Left lobe of liver (tissue), 2 donors: ENCODE measurements around the gene PTPRD. TPM values are rescaled to one million over a fixed set of nuclear protein-coding genes. Genes with fewer than 3 reads are reported as not detected.

Experiments
- ATAC-seq: fragments of 200-7000 bp; cut with Tn5 transposase; one replicate; pipeline ENCODE4 v1.9.1; 2020; ENCODE audit warnings: mild to moderate bottlenecking, moderate library complexity
- DNase-seq: peaks from one replicate; pipeline ENCODE4 v3.0.0-alpha.2; 2020; ENCODE audit warnings: low spot score
- total RNA-seq: library from RNA; stranded (reverse); gene quantifications from one replicate; pipeline ENCODE4 v1.2.1, GENCODE V29; 2021
- donor health status: DM: no; HTN: no; CAD: no; lungs with moderate emphysema.
- donor health status: DM: no; HTN: yes; CAD: no.

Gene PTPRD
- total RNA-seq, 1 donor from 2014 or later: 29.4 TPM

- no peak for DNase-seq
- ATAC-seq: no peak
Observed at GRCh38 chr9:9246726-9247125, 1366.1 kb downstream of the PTPRD start.

GRCh38 chr9:9231946-9232345 lies 1380.9 kb downstream of the PTPRD start:
- no peak for ATAC-seq
- no peak for DNase-seq

GRCh38 chr9:9229269-9229668 lies 1383.5 kb downstream of the PTPRD start:
- DNase-seq (no peak), ATAC-seq (no peak)

DNA sequence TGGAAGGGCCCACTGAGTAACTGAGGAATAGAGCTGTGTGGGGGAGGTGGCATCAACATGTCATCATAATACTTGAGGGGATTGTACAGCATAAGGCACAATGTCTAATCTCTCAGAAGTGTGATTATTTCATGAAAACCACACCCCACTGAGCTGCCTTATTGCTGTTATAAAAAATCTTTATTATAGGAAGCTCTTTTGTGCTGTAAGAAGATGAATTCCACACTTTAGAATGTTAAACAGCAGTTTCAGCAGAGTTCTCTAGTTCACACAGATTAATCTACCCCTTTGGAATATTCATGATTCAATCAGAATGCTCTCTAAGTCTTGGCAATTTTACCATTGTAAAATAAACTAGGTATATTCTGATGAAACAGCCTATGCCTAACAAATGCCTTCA lies 1389.6 kb downstream of the PTPRD start:
- DNase-seq (no peak), ATAC-seq (no peak)

DNA sequence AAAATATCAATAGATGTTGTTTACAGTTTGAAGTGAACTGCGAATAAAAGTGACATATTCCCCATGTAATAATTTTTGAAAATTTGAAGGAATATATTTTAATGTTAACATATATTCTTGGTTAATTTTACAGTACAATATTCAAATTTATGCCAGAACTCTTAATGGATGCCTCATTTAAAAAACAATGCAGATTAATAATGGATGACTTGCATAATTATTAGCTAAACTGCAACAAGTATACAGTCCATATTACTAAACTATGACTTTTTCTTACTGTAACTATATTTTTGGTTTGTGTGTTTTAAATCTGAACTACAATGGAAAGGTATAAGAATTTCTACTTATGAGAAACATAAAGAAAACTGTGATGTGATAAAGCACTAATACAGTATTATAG lies 1390.1 kb downstream of the PTPRD start:
- no peak for DNase-seq
- no peak for ATAC-seq

DNA sequence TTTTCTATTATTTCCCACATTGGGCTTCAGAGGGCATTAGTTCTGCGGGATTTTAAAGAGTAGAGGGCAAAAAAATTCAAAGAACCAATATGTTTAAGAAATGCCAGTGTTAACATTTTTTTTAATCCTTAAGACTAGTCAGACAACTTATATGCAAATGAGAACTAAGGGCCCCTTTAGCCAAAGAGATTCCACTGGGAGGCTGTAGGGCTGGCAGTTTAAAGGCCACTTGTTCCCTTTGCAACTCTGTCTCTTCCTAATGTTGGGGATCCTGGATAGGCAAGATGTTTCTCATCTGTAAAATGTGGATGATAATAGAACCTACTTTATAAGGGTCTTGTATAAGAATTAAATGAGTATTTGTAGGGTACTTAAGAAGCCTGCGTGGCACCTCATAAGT lies 1395.9 kb downstream of the PTPRD start:
- ATAC-seq (no peak), DNase-seq (no peak)

DNA sequence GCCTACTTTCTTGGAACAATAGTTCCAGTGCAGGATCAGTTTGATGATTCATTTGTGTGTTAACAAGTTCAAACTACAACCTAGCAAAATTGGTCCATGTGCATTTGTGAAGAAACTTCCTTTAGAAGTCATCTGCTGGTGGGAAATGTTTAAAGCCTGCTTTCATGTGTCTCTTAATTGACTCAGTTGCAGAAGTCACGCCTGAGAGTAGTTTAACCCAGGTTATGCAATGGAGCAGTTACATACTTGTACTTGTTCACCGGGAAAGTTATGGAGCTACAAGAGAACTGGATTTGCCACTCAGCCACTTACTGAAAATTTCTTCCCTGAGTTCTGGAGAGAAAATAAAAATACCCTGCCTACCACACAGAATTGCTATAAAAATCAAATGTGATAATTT lies 1397.8 kb downstream of the PTPRD start:
- ATAC-seq (no peak), DNase-seq (no peak)

DNA sequence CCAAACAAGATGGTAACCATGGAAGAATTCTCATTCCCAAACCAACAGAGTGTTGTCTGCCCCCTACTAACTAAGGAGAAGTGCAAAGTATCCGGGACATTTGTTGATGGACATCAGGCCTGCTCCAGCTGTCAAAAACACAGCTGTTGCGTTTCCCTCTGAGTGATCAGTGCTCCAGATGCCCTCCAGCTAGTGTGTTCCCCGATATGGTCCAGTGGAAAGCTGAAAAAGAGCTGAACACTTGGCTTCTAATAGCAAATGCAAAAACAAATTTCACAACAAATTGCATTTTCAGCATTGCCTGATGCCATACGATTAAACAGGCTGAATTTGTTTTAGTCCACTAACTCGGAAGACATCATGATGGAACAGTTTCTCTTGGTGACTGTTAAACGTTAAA lies 1398.7 kb downstream of the PTPRD start:
- no peak for DNase-seq
- ATAC-seq: no peak

GRCh38 chr9:9212963-9213362 lies 1399.8 kb downstream of the PTPRD start:
- ATAC-seq (no peak), DNase-seq (no peak)

DNA sequence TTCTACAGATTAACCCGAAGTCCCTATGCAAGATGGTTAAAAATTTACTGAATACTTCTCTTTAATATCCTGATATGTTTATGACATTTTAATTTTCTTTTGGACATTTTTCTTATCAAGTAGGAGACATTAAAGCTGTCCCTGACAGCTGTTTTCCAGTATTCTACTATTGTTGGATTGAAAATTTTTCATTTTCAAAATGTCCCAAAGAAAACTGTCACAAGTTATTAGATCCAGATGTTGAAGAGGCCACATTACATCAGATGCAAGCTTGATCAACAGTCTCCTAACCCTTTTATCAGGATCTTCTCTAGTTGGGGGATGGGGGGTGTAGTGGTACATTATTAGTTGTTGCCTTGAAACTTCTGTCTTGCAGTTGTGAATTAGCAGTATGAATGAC lies 1410.5 kb downstream of the PTPRD start:
- ATAC-seq: no peak
- DNase-seq: no peak

DNA sequence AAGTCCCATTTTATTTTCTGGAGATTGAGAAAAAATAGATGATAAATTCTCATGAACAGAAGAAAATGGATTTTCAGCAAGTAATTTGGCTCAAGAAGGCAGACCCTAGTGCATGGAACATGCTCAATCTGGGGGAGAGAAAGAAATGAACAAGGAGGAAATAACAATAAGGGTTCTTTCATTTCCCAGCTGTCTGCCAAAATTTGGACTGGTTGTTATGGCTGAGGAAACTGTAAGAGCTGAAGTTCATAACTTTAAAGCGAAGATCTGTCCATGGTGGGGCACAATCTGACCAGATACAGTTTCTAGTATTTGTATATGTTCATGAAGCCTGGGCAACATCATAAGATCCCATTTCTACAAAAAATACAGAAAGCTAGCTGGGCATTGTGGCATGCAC lies 1426.7 kb downstream of the PTPRD start:
- ATAC-seq: no peak
- no peak for DNase-seq

GRCh38 chr9:9182431-9182830 lies 1430.4 kb downstream of the PTPRD start:
- DNase-seq (no peak), ATAC-seq (no peak)

GRCh38 chr9:9177081-9177480 lies 1435.7 kb downstream of the PTPRD start:
- DNase-seq (no peak), ATAC-seq (no peak)

DNA sequence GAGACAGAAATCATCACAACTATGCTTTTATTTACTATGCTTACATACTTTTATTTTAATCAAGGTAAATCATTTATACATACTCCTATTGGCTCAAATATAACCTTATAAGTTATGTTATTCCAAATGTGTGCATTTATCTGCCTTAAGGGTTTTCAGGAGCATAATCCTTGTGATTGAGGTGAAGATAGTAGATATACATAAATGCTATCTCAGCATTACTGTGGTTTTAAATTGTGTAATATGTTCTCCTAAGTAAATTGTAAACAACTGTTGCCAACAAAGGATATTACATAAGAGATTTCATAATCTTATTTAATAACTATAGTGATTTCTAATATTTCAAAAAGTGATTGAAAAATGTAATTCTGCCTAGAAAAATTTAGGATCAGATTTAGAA lies 1438.4 kb downstream of the PTPRD start:
- DNase-seq (no peak), ATAC-seq (no peak)

- DNase-seq (no peak), ATAC-seq (no peak)
Observed at GRCh38 chr9:9173264-9173663, 1439.5 kb downstream of the PTPRD start.

- no peak for ATAC-seq
- DNase-seq: no peak
Observed at GRCh38 chr9:9170439-9171134, 1442.2 kb downstream of the PTPRD start.

GRCh38 chr9:9142001-9142400 lies 1470.8 kb downstream of the PTPRD start:
- ATAC-seq: no peak
- DNase-seq: no peak

DNA sequence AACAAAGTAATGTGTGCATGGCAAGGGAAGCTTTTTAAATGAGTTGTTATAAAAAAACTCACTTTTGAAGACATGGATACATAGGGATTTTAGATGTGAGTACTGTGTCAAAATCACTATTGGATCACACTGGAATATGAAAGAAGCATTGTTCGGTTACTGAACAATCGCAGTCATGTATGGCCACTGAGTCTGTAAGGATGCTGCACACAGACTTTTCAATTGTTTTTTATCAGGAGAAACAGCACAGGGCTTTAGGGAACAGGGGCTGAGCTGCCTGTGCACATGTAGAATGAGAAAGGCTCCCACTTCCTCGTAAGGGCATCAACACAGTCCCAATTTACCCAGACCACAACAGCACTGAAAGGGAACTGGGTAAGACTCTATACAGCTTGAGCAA lies 1479.3 kb downstream of the PTPRD start:
- DNase-seq (no peak), ATAC-seq (no peak)

GRCh38 chr9:9124616-9125015 lies 1488.2 kb downstream of the PTPRD start:
- ATAC-seq (no peak), DNase-seq (no peak)

DNA sequence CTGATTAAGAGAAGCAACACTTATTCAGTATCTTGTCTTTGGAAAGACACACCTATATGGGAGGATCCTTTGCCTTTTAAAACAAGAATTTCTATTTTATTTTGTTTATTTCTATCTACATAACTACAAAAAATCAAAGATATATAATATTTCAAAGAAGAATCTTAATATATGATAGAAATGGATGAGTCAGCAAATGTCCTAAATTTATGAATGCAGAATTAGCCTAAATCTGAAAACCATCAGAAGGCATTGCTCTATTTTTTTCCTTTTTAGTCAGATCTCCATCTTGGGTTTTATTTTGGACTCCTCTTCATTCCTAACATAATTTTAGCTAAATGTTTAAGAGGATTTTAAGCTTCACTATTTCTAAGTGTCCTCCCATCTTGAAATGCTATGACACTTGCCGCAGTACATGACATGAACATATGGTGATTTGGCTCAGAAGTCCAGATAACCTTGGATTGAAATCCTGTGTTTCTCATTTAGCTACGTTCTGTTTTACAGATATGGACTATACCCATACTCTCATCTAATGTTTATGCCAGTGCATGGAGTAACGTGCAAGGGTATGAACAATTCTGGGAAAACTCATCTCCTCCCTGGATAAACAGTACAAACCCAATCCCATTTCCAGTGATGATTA lies 1490.4 kb downstream of the PTPRD start:
- ATAC-seq (no peak), DNase-seq (no peak)

- ATAC-seq: no peak
- no peak for DNase-seq
Observed at GRCh38 chr9:9117866-9118265, 1494.9 kb downstream of the PTPRD start.

DNA sequence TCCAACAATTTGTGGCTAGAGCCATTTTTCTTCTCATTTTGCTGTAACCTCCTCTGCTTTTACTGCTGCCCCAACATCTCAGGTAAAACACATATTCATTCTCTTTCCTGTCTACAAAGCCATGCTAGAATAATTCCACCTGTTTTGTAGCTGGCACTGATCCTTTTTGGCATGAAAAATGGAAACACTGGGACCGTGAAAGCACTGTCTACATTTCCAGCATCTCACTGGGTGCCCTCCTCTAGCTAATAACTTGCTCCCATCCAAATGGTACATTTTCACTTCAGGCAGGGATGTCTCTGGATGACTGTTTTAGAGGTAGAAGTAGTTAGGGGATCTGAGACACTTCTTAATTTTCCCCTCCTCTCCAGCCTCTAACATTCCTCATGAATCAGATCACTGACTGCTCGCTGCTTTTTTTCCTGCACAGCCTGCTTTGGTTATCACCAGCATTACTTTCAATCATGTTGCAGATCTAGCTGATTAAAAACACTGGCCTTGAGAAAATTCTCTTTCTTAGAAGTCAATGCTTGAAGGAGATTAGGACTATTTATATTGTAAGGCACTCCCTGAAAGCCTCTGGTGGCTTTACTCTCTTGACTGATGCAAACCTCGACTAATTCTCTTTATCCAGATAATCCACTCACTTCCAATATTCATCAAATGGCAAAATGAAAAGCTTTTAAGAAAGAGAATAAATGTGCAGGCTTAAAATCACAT lies 1500.6 kb downstream of the PTPRD start:
- no peak for DNase-seq
- ATAC-seq: no peak
